Adipose tissue (tissue), 3 donors: ENCODE results near the gene RGS14. TPM values are rescaled to one million over a fixed set of nuclear protein-coding genes. Genes with fewer than 3 reads are reported as not detected.

Experiments
- H3K27ac ChIP-seq: one replicate; pipeline ENCODE4 v1.5.1; 2013; ENCODE audit warnings: low read depth, low read length
- WGBS, 3 donors: extraction: QIAGEN DNeasy Blood & Tissue Kit; methylation state at CpG; one replicate each; pipeline ENCODE4 v1.1.7; 2013; 5-methylcytosine and 5-hydroxymethylcytosine counted together
- polyA plus RNA-seq, 3 donors: library from polyadenylated mRNA; stranded (reverse); fragments of 200-250 nt; gene quantifications; one replicate each; pipeline ENCODE4 v1.2.3, GENCODE V29; 2013
- donor health status: healthy with polysubstance abuse.
- donor health status: Bipolar disorder and iron deficiency.
- donor health status: healthy.

Gene RGS14
- polyA plus RNA-seq, 3 donors: 10.1 to 17.9 (median 15.9) TPM

DNA sequence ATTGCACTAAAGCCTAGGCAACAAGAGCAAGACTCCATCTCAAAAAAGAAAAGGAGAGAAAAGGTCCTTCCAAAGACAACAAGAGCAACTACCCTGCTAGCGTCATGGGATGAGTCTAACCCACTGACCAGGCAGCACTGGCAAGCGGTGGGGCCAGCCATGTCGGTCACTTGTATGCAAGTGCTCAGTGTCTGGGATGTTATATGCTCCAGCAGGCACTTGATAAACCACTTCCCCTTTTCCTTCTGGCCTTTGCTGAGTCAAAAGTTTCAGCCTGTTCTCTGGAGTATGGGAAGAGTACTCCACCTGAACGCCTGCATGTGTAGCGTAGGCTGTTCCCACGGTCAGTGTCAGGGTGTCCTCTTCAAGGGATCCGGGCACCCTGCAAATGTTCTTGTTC, 36.8 kb upstream of the RGS14 start:
- H3K27ac ChIP-seq: no peak overlapping the region
- WGBS, 3 donors: 67 to 91% (median 77%) methylated on average over 7 of the region's 7 CpGs

DNA sequence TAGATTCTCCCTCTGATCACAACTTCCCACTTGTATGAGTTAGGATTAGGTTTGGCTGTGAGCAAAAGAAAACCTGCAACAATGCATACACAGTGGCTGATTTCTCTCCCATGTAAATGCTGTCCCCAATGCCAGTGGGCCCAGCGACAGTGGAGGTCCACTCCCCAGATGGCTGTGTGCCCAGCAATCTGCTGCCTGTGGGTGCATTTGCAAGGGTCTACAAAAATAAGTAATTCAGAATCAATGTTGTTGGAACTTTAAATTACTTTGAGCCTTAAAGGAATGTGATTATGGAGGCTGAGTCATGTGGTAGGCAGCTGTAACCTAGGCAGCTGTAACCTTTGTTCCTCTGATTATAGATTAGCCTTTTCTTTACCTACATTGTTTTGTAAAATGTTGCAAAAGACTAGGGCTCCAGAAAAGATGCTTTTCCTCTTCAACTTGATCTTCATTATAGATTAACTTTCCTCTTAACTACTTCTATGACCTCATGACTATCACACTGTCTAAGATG, 31.8 kb upstream of the RGS14 start:
- 35 to 96% (median 86%) methylated on average over 1 of the region's 1 CpG for WGBS, 3 donors
- no peak overlapping the region for H3K27ac ChIP-seq

DNA sequence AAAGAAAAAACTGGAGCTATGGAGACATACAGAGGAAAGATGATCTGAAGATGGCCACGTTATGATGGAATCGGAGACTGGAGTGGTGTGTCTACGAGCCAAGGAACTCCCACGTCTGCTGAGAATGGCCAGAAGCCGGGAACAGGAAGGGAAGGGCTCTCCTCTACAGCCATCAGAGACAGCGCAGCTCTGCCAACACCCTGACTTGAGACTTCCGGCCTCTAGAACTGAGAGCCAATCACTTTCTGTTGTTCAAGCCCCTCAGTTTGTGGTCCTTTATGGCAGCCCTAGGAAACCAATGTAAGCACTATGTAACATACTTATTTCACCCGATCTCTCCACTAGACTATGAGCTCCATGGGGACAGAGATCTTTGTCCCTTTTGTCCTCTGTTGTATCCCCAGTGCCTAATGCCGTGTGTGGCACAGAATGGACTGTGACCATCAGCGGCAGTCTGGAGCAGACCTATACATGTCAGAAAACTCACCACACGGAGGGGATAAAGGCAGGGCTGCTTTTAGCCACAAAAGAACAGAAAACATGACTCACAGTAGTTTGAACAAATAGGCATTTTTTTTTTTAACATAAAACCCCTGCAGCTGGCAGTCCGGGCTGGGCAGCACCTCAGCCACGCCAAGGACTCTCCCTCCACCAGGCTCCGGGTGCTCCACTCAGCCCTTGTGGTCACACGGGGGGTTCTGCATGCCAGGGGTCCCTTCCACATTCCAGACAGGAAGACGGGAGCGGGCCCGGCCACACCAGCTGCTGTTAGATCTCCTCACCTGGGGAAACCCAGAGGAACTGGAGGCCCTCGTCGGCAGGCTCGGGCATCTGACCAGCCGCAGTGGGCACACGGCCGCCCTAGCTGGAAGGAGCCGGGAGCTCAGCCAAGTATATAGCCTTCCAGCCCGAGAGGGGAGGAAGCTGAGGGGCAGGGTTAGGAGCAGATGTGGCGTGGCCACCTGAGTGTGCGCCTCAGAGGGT, 29.9 kb upstream of the RGS14 start:
- H3K27ac ChIP-seq: no peak overlapping the region
- 56 to 61% (median 61%) methylated on average over 28 of the region's 28 CpGs for WGBS, 3 donors

DNA sequence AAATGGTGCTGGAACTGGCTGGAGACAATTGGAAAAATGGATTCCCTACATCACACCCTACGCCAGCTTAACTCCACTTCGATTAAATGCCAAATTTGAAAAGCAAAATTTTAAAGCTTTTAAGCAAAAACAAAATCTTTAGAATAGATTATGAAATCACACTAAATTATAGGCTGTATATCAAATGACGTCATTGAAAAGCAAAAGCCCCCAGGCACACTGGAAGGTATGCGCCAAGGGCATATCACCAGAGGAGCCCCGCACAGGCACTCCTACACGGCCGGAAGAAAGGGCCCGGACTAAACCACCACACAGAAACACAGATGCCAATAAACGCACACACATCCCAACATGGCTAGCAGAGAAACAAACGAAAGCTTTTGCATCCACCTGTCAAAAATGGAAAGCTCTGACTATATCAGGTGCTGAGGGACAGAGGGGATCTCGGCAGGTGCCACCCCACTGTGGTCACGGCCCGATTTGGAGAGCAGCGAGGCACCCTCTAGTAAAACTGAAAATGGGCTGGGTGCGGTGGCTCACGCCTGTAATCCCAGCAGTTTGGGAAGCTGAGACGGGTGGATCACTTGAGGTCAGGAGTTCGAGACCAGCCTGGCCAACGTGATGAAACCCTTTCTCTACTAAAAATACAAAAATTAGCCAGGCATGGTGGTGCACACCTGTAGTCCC, 29.0 kb upstream of the RGS14 start:
- 89 to 92% (median 91%) methylated on average over 19 of the region's 19 CpGs for WGBS, 3 donors

DNA sequence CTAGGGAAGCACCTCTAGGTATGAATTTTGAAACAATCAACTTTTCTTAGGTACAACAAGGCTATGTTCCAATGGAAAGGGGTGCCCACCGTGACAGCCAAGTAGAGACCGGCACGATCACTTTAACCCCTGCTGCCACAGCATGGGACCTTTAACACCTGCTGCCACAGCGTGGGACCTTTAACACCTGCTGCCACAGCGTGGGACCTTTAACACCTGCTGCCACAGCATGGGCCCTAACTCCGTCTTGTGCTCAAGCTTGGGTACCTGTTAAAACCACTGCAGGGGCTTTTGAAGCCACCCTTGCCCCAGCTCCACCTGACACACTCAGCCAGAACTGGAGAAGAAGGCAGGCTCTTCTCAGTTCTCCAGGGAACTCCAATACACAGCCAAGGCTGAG, 27.8 kb upstream of the RGS14 start:
- H3K27ac ChIP-seq: no peak overlapping the region
- 38 to 95% (median 87%) methylated on average over 6 of the region's 6 CpGs for WGBS, 3 donors

More for the DNA sequence above, 29.0 kb upstream of the RGS14 start:
- H3K27ac ChIP-seq: no peak overlapping the region

DNA sequence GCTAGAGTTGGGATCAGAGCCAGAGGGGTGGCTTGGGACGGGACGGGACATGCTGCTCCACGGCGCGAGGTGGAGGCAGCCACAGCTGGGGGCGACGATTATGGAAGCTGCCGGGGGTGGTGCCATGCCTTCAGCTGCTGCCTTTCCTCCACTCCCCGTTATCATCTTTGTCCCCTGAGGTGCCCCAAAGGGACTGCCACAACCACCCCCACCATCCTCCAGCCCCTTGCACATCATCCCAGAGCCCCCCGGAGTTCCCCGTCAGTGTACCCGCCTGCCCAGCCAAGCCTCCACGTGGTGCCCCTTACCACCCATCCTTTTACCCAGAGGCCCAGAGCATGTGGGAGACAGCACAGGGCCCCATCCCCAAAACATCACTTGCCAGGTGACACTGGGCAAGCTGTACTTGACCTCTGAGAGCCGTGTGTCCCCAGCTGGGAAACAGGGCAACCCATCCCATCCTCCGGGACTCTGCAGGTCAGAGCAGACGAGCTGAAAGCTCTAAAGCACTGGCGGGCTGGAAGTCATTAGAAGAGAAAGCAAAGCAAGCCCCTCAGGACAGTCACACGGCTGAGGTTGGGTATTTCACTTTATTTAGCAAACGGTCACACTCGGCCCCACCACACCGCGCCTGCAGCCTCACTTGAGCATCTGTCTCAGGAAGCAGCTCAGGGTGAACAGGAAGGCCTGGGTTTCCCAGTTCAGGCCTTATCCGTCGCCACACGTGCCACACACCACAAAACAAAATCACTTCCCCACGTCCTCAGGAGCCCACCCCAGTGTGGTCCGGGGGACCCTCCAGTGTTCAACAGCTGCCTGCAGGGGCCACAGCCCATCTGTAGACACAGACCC, 26.5 kb upstream of the RGS14 start:
- 68 to 89% (median 73%) methylated on average over 26 to 27 of the region's 27 CpGs for WGBS, 3 donors
- H3K27ac ChIP-seq: no peak overlapping the region

DNA sequence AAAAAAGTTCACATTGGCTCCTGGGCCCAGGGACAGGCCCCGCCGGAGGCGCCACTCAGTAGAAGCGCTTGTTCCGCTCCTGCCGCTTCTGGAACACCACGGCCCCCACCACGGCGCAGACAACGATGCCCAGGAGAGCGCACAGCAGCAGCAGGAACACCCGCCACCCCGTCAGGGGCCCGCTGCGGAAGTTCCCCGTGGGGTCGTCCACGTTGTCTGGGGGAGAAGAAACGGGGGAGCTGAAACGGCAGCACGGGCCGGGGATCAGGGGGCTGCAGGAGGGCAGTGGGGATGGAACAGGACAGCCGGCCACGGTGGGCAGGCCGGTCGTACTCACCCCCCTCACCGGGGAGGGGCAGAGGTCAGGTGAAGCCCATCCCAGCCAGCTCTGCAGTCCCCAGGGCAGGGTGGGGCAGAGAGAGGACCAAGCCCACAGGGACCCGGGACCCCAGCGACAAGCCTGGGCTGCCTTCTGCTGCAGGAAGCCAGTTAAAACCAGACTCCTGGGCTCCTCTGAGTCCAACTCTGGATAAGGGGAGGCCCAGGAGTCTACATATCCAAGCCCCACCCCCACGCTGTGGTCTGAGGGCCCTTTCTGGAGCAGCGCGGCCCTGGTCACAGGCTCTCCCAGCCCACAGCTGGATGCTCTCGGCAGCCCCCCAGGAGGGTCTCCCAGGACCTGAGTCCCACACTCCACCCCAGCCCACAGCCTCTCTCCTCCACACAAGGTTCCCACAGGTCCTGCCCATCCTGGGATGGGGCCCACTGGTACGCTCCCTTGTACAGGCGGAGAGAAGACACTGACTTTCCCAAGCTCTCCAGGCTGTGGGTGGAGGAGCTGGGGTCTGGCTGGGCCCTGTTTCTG, 25.5 kb upstream of the RGS14 start:
- WGBS, 3 donors: 65 to 92% (median 75%) methylated on average over 35 of the region's 35 CpGs
- no peak overlapping the region for H3K27ac ChIP-seq

DNA sequence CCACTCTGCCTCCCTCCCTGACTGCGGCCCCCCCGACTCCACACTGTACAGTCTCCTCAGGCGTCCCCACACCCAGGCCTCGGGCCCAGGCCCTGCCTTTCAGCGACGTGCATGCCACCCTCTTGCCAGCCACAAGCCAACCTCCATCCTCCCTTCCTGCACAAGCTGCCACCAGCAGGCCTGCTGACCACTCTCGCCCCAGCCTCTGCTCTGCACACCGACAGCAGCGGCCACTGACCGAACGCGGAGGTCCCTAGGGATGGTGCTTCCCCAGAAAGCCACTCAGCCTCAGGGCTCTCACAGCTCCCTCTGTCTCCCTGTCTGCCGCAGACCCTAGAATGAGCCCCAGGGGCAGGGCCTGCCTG, 24.8 kb upstream of the RGS14 start:
- no peak overlapping the region for H3K27ac ChIP-seq
- WGBS, 3 donors: 83 to 86% (median 85%) methylated on average over 13 of the region's 13 CpGs

DNA sequence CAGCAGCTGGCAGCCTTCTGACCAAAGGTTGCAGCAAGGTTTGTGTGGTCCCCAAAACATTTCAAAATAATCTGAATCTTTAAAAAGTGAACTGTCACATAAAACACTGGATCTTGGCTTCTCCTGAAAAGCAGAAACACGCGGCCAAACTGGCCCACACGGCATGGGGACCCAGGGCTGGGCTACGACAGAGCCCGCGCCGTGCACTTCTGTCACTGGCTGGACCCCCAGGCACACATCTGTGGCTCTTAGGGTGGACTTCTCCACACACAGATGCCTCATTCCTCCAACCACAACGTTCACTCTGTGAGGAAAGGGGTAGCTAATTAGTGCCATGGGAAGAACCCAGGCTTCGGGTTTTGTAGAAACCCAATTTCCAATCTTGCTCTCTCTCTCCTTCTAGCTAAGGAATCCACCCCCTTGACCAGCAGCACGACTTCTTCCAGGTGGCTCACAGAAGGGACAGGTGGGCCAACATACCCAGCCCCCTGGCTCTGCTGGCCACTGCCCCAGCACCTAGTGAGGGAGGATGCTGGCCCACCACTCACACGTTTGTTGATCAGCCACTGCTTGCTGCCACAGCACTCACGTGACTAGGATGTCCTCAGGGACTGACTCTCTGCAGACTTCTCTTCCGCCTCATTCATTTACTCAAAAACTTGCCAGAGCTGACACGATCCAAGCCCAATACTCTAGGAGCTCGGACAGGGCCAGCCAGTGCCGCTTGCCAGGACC, 24.1 kb upstream of the RGS14 start:
- WGBS, 3 donors: 85 to 90% (median 89%) methylated on average over 16 of the region's 16 CpGs
- no peak overlapping the region for H3K27ac ChIP-seq

DNA sequence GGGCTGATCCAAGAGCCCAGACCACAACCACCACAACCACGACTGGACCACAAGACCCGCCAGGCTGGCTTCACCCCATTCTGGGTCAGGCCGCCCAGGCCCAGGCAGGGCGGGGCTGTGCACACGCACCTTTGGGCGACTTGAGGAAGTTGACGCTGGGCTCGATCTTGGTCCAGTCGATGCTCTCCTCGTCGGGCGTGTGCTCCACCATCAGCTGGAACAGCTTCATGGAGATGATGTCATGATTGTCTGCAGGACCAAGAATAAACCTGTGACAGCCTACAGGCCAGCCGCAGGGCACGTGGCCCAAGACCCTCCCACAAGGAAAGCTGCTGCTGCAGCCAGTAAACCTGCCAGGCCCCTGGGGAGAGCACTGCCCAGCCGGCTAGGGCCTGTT, 23.6 kb upstream of the RGS14 start:
- 71 to 86% (median 72%) methylated on average over 15 of the region's 15 CpGs for WGBS, 3 donors
- no peak overlapping the region for H3K27ac ChIP-seq

DNA sequence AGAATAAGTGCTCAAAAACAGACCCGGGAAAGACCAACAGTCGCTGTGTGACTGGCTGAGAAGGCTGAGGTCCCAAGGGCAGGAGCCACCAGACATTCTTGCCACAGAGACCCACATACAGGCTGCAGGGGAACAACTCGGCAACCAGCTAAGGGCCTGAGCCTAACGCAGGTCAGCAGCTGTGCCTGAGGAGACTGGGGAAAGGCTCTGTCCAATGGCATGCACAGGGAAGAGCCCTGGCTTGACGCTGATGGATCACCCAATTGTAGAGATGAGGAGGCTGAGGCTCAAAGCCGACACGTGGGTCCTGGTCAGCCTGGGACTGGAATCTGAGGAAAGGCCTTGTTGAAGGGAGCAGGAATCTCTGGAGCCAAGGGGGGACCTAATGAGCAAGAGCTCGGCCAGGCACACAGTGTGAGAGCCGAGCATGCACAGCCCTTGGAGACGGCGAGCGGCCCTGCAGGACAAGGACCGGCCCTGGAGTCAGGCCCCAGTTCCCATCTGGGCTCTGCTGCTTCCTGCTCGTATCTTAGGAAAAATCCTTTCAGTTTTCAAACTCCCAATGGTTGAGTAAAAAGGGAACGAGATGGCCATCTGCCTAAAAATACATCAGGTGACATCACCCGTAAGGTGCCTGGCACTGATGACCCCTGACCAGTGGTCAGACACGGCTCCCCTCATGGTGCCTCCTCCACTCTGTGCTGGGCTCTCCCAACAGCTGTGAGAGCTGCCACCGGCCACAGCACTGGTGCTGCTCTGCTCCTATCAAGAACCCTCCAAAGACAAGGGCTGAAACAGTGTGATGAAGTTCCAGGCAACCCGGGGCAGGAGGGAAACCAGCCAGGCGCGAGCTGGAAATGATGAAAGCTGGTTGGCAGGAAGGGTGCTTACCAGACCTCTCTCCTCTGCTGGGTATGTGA, 22.7 kb upstream of the RGS14 start:
- H3K27ac ChIP-seq: no peak overlapping the region
- 87 to 89% (median 88%) methylated on average over 21 of the region's 21 CpGs for WGBS, 3 donors

DNA sequence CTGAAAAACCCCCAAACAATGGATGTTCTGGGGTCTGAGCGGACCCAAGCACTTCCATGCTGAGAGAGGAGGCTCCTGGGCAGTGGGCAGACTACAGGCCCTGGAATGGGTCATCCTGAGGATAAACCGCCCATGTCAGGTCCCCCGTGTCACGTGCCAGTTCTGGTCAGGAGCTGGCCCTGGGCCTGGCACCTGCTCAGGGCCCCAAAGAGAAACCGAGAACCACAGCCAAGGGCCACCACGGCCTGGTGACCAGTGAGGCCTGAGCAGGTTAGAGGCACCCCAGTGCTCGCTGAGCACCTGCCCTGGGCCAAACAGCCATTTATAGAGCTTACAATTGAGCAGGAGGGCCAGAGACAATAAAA, 22.0 kb upstream of the RGS14 start:
- no peak overlapping the region for H3K27ac ChIP-seq
- 89 to 94% (median 93%) methylated on average over 7 of the region's 7 CpGs for WGBS, 3 donors

DNA sequence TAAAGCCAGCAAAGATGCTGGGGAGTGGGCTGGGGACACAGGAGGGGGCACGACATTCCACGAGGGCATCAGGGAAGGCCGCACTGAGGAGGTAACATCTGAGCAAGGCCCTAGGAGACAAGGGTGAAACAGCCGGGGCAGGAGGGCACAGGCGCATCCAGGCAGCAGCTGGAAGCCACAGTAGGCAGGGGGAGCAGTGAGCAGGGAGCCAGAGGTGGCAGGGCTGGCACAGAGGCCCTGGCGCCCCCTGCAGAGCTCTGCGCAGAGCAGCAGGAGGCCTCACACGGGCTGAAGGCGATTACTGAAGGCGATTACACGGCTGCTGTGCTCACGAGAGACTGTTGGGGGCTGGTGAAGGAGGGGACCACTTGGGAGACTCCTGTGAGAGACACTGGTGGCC, 21.6 kb upstream of the RGS14 start:
- no peak overlapping the region for H3K27ac ChIP-seq
- WGBS, 3 donors: 62 to 69% (median 68%) methylated on average over 12 of the region's 12 CpGs

DNA sequence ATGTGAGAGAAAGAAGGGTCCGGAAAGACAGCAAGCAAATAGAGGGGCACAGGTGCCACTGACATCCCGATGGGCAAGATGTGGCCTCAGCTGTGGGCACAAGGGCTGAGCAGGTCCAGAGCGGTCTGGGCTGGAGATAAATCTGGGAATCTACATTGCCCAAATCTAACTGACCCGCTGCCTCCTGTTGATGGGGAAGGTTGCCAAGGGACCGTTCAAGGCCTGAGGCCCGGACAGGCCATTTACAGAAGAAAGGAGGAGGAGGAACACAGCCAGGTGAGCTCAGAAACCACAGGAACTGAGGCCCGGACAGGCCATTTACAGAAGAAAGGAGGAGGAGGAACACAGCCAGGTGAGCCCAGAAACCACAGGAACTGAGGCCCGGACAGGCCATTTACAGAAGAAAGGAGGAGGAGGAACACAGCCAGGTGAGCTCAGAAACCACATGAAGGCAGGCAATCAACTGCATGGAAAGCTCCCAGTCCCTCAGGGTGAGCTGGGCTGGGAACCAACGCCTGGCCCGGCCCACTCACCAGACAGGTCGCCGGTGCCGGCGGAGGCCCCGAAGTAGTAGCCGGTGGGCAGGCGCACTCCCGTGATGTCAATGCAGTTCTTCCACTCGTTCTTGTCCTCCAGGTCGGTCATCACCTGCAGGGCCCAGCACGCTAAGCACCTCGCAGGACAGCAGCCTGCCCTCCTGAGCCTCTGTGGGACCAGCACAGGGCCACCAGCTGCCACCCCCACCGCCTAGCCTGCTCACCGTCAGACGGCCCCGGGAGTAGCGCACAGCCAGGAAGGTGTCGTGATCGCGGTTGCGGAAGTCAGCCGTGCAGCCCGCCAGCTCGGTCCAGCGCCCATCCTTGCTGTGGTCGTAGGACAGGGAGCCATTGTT, 20.9 kb upstream of the RGS14 start:
- no peak overlapping the region for H3K27ac ChIP-seq
- WGBS, 3 donors: 85 to 93% (median 92%) methylated on average over 34 to 36 of the region's 36 CpGs
